ENCODE results near the gene APOBEC3G. TPM values are rescaled to one million over a fixed set of nuclear protein-coding genes. Genes with fewer than 3 reads are reported as not detected.

The APOBEC3G gene
- total RNA-seq, 5 donors from 2014 or later (not counting 1 experiment from before 2014, with no cell fraction given), result 29.7 to 71.3 (median 62.7) TPM

GRCh38 chr22:39135092-39135896 lies 58.2 kb downstream of the APOBEC3G start:
- H3K4me3 Mint-ChIP-seq, result no peak overlapping the region
- no peaks in the 10 kb centered on the region for H3K9me3 Mint-ChIP-seq
- ATAC-seq (replicated peaks in 1 of 4) (peak; percentile 49 to 65 (median 52)), DNase-seq (peak in 22 of 35 experiments; percentile 18 to 59 (median 38))
- peaks cover 0 to 7% (median 0%) of the 10 kb centered on the region in 3 donors for H3K4me1 Mint-ChIP-seq
- H3K27me3 Mint-ChIP-seq, result no peaks in the 10 kb centered on the region
- H3K36me3 ChIP-seq (ENCODE audit: control insufficient read depth in 2 of 2, extremely low read depth in 1 of 2, insufficient read depth in 1 of 2, low read length in 1 of 2), result peaks cover 8 to 28% of the 10 kb centered on the region in 2 donors
- H3K4me3 ChIP-seq (ENCODE audit: control insufficient read depth in 1 of 2, extremely low read depth in 1 of 2, low read length in 1 of 2), result no peak overlapping the region
- H3K27ac Mint-ChIP-seq, result no peak overlapping the region
- no peak overlapping the region for H3K27ac ChIP-seq (ENCODE audit: low read length)
- peaks cover 23% of the 10 kb centered on the region for H3K36me3 Mint-ChIP-seq
- peaks cover 0 to 8% of the 10 kb centered on the region in 2 experiments for H3K4me1 ChIP-seq (ENCODE audit: control insufficient read depth in 1 of 2, extremely low read depth in 1 of 2, insufficient read depth in 2 of 2, low read length in 2 of 2)
- 82% methylated on average over 12 of the region's 15 CpGs for WGBS (ENCODE audit: insufficient coverage)
- ChIA-PET POLR2A (interaction anchor here (0.6 to 0.7 kb wide), 2 partner anchors 21 to 196 kb away, joined by 5 to 9 read pairs; no protein-coding TSS in a partner anchor), CTCF (interaction anchor here (0.6 to 0.7 kb wide), 5 partner anchors 21 to 298 kb away, joined by 3 to 6 read pairs (median 3); no protein-coding TSS in a partner anchor)
- no peaks in the 10 kb centered on the region for H3K9me3 ChIP-seq
- H3K27me3 ChIP-seq (replicated peaks in 1 of 2; ENCODE audit: control insufficient read depth in 2 of 2, extremely low read depth in 1 of 2, insufficient read depth in 2 of 2, low read length in 1 of 2), result no peaks in the 10 kb centered on the region

- Histone ChIP-seq H3K27me3 (replicated peaks in 1 of 2; ENCODE audit: control insufficient read depth in 2 of 2, extremely low read depth in 1 of 2, insufficient read depth in 2 of 2, low read length in 1 of 2) (no peaks in the 10 kb centered on the region), H3K4me3 (ENCODE audit: control insufficient read depth in 1 of 2, extremely low read depth in 1 of 2, low read length in 1 of 2) (no peak overlapping the region), H3K27ac (ENCODE audit: low read length) (no peak overlapping the region), H3K36me3 (ENCODE audit: control insufficient read depth in 2 of 2, extremely low read depth in 1 of 2, insufficient read depth in 1 of 2, low read length in 1 of 2) (peaks cover 12 to 32% of the 10 kb centered on the region in 2 donors), H3K9me3 (no peaks in the 10 kb centered on the region), H3K4me1 (ENCODE audit: control insufficient read depth in 1 of 2, extremely low read depth in 1 of 2, insufficient read depth in 2 of 2, low read length in 2 of 2) (peaks cover 0 to 8% of the 10 kb centered on the region in 2 experiments)
- Mint-ChIP-seq H3K27me3 (no peaks in the 10 kb centered on the region), H3K27ac (peak overlapping the region in 1 of 2 donors; percentile 52), H3K4me3 (no peak overlapping the region), H3K4me1 (peaks cover 0 to 7% (median 0%) of the 10 kb centered on the region in 3 donors), H3K36me3 (peaks cover 18% of the 10 kb centered on the region), H3K9me3 (no peaks in the 10 kb centered on the region)
- DNase-seq (no peak), ATAC-seq (replicated peaks in 1 of 4) (no peak)
- WGBS (ENCODE audit: insufficient coverage), result 88% methylated on average over 6 of the region's 8 CpGs
- POLR2A ChIA-PET, result no interaction called here
- CTCF ChIA-PET, result interaction anchor here in 1 of 2 donors (0.6 kb wide), 1 partner anchor 158 kb away, joined by 3 read pairs; no protein-coding TSS in a partner anchor
Observed at GRCh38 chr22:39136317-39136716, 59.2 kb downstream of the APOBEC3G start.

Other genes with a start within 250 kb of the APOBEC3G start
- gene NPTXR, start 233.2 kb upstream of the APOBEC3G start, total RNA-seq, result 10 to 100 TPM in 2 of 5 donors, 1 to 10 TPM in 3; 4.9 to 13.2 (median 9.1) TPM
- 10 to 100 TPM; 41.2 to 92.0 (median 87.1) TPM for gene CBX6, start 205.1 kb upstream of the APOBEC3G start, total RNA-seq
- not detected for gene APOBEC3A, start 119.7 kb upstream of the APOBEC3G start, total RNA-seq
- 1 to 10 TPM; 1.4 to 2.4 (median 1.9) TPM for gene APOBEC3B, start 94.9 kb upstream of the APOBEC3G start, total RNA-seq
- gene APOBEC3C, start 63.0 kb upstream of the APOBEC3G start, total RNA-seq, result 10 to 100 TPM; 32.9 to 61.7 (median 52.1) TPM
- gene APOBEC3D, start 56.1 kb upstream of the APOBEC3G start, total RNA-seq, result 10 to 100 TPM; 17.1 to 27.2 (median 24.4) TPM
- 10 to 100 TPM; 14.3 to 29.1 (median 18.5) TPM for gene APOBEC3F, start 36.4 kb upstream of the APOBEC3G start, total RNA-seq
- 1 to 10 TPM; 1.1 to 6.9 (median 6.1) TPM for gene APOBEC3H, start 20.0 kb downstream of the APOBEC3G start, total RNA-seq
- gene CBX7, start 75.4 kb downstream of the APOBEC3G start, total RNA-seq, result 100 to 1,000 TPM in 3 of 5 donors, 10 to 100 TPM in 2; 67.4 to 160 (median 149) TPM
- gene PDGFB, start 167.7 kb downstream of the APOBEC3G start, total RNA-seq, result 10 to 100 TPM in 2 of 5 donors, 1 to 10 TPM in 3; 2.9 to 18.3 (median 4.6) TPM
- 1,000 to 10,000 TPM; 3,304 to 3,660 (median 3,479) TPM for gene RPL3, start 242.3 kb downstream of the APOBEC3G start, total RNA-seq

Data from T-cell (primary cell).